Inferior parietal cortex (tissue), 1 donor: Measurements from ENCODE around the gene CARD9.
"Not testable (repeated sequence)": the region's sequence is repeated elsewhere in the genome, so short reads cannot be mapped to it uniquely, and the experiment has no call there.

ENCODE experiments used
- DNase-seq: peaks from one replicate; pipeline ENCODE4 v3.0.0-alpha.2; 2016; ENCODE audit errors: extremely low spot score

CARD9 gene

DNA sequence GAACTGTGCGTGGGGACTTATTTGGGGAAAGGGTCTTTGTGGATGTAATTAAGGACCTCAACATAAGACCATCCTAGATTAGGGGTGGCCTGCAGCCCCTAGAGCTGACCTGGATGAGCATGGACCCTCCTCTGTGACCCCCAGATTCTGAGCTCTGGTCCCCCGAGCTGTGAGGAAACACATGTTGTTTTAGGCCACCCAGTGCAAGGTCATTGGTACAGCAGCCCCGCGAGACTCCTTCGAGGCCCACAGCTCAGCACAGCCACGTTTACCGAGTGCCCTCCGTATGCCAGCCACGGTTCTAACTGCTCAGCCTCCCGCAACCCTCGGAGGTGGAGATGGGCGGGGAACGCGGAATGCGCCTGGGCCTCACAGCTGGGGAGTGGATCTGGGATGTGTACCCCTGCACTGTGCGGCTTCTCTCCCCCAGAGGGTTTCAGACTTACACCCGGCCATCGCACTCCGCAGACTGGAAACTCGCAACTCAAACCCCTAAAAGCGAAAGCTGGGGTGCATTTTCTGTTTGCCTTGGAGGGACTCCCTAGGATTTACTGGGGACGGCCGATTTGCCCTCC lies 50.6 kb downstream of the CARD9 start:
- DNase-seq: no peak

DNA sequence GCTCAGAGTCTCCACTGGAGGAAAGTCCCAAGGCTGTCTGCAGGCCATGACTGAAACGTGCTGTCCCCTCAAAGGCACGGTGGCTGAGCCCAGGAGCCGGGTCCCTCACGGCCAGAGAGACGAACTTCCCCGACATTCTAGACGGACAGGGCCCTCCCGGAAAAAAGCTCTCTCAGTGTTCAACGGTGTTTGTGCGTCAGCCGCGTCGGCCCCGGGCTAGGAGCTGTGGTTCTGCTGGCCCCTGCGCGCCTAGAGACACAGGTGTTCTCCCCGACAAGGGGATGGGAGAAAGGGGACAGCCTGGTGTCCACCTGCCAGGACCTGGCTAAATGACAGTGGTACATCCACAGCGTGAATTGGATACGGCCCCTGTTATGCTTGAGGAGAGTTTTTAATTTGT lies 51.9 kb downstream of the CARD9 start:
- DNase-seq: no peak

DNA sequence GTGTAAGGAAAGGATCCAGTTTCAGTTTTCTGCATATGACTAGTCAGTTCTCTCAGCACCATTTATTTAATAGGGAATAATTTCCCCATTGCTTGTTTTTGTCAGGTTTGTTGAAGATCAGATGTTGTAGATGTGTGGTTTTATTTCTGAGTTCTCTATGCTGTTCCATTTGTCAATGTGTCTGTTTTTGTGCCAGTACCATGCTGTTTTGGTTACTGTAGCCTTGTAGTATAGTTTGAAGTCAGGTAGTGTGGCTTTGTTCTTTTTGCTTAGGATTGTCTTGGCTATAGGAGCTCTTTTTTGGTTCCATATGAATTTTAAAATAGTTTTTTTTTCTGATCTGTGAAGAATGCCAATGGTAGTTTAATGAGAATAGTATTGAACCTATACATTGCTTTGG lies 52.5 kb downstream of the CARD9 start:
- DNase-seq: not testable (repeated sequence)

DNA sequence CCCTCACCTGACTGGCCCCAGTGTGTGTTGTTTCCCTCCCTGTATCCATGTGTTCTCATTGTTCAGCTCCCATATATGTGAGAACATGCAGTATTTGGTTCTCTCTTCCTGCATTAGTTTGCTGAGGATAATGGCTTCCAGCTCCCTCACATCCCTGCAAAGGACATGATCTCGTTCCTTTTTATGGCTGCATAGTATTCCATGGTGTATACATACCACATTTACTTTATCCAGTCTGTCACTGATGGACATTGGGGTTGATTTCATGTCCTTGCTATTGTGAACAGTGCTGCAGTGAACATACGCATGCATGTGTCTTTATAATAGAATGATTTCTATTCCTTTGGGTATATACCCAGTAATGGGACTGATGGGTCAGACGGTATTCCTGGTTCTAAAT lies 53.5 kb downstream of the CARD9 start:
- not testable (repeated sequence) for DNase-seq

DNA sequence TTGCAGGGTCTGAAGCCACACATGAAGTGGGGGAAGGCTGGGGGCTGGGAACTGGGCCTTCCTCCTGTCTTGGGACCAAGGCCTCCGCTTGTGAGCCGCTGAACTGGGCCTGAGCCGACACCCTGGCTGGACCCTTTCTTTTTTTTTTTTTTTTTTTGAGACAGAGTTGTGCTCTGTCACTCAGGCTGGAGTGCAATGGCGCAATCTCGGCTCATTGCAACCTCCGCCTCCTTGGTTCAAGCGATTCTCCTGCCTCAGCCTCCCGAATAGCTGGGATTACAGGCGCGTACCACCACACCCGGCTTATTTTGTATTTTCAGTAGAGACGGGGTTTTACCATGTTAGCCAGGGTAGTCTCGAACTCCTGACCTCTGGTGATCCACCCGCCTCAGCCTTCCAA lies 54.2 kb downstream of the CARD9 start:
- DNase-seq: not testable (repeated sequence)

DNA sequence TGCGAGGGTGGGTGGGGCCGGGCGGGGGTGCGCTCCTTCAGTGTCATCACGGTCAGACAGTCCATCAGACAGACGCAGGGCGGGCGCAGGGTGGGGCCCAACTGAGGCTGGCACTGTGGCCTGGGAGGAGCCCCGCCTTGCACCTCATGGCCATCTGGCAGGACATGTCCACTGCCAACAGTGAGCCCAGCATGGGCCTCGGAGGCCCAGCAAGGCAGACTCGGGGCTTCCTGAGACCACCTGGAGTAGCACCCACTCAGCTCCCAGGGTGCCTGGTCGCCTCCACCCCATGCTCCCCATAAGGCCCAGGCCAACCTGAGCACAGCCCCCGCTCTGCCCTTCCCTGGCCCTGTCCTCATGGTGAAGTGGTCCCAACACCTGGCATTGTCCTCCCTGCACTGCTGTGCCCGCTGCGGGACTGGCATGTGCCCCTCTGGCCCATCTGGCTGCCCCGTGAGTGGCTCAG lies 54.7 kb downstream of the CARD9 start:
- DNase-seq: no peak

DNA sequence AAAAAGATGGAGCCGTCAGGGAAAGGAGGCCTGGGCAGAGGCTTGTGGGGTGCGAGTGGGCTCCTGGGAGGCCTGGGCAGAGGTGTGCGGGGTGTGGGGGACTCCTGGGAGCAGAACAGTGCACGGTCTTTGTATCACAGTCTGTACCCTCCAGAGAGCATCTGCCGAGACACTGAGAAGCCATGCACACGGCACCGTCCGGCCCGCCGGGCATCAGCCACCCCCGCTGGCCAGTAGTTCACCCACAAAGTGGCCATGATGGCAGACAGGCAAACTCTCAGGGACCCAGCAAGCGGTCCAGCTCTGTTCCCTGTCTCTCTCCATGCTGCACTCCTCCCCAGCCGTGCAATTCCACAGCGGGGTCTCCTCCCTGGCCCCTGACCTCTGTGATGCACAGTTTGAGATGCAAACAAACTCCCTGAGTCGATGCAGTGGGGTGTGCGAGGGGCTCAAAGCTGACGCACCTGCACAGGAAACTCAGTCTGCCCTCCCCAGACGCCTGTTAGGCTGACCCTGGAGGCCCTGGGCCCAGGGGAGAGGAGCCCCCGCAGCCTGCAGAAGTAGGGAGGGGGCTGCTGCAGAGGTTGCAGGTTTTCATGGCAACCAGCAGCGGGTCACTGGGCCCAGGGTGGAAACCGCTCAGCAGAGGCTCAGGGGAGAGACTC lies 55.2 kb downstream of the CARD9 start:
- DNase-seq: no peak

DNA sequence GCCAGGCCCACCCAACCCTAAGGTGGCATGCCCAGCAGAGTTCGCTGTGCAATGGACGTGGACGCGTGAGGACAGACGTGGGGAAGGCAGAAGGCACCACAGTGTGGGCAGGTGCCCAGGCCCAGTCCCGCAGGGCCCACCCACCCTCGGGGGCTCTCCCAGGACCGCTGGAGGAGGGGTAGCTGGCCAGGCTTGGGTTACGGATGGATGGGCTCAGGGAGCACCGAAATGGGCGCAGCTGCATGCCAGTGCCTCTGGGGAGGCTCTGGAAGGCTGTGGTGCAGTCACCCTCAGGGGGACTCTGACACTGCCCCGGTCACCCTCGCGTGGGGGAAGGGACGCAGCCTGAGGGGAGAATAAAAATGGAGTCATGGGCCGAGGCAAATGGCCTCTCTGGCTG lies 55.8 kb downstream of the CARD9 start:
- no peak for DNase-seq

DNA sequence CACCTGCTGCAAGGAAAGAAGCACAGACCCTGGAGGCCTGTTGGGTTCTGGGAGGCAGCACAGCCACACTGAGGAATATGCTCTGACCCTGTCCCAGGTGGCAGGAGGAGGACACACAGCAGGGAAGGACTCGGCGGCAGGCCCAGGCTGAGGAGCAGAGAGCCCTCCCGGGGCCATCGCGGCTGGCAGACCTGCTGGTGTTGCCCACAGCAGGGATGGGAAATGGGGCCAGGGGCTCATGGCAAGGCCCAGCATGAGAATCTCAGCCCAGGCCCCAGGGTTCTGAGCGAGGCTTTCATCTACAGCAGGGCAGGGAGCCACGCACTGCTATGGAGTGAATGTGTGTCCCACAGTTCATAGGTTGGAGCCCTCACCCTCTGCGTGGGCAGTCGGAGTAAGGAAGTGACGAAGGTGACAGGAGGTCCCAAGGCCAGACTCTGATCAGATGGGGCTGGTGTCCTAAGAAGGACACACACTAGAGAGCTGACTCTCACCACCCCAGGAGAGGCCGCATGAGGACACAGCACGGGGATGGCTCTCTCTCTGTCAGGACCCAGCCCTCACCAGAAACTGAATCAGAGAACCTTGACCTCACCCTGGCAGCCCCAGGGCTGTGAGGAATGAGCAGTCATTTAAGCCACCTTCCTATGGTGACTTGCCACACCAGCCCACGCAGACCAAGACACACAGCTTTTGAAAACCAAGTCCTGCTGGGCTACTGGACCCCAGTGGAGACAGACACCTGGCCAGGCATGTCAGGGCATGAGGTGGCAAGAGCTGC lies 56.4 kb downstream of the CARD9 start:
- no peak for DNase-seq

DNA sequence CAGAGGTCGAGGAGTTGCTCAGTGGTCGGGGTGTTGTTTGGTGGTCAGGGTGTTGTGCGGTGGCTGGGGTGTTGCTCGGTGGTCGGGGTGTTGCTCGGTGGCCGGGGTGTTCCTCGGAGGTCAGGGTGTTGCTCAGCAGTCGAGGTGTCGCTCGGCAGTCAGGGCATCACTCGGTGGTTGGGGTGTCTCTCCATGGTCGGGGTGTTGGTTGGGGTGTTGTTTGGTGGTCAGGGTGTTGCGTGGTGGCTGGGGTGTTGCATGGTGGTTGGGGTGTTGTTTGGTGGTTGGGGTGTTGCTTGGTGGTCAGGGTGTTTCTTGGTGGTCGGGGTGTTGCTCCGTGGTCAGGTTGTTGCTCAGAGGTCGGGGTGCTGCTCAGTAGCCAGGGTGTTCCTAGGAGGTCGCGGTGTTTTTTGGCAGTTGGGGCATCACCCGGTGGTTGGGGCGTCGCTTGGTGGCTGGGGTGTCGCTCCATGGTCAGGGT lies 57.2 kb downstream of the CARD9 start:
- DNase-seq: no peak

DNA sequence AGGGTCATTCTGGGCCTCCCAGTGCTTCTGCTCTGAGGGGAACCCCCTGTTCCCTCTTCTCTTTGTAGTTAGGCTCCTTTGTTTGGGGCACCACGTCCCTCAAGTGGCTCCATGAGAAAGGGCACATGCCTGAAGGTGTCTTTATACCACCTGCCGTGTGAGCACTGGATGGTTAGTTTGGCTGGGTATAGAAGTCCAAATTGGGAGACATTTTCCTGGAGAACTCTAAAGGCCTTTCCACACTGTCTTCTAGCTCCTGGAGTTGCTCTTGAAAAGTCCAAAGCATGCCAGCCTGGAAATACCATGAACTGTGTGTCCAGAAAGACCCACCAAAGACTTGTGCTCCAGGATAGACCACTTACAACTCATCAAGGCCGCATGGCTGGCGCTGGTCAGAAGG lies 58.5 kb downstream of the CARD9 start:
- no peak for DNase-seq

DNA sequence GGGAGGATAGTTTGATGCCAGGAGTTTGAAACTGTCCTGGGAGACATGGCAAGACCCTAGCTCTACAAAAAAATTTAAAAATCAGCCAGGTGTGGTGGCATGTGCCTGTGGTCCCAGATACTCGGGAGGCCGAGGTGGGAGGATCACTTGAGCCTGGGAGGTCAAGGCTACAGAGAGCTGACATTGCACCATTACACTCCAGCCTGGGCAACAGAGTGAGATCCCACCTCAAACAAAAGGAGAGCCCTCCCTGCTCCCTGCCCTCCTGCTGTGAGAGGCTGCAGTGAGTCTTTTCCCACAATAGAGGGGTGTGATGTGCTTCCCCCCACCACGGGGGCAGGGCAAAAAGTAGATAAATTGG lies 59.4 kb downstream of the CARD9 start:
- no peak for DNase-seq
